D341Med (cell line): ENCODE measurements around the gene NTMT1.
"Not testable (repeated sequence)": the region's sequence is repeated elsewhere in the genome, so short reads cannot be mapped to it uniquely, and the experiment has no call there.

ENCODE experiments used
- DNase-seq: peaks from one replicate; pipeline ENCODE4 v3.0.0; 2012; ENCODE audit warnings: low spot score

The NTMT1 gene

DNA sequence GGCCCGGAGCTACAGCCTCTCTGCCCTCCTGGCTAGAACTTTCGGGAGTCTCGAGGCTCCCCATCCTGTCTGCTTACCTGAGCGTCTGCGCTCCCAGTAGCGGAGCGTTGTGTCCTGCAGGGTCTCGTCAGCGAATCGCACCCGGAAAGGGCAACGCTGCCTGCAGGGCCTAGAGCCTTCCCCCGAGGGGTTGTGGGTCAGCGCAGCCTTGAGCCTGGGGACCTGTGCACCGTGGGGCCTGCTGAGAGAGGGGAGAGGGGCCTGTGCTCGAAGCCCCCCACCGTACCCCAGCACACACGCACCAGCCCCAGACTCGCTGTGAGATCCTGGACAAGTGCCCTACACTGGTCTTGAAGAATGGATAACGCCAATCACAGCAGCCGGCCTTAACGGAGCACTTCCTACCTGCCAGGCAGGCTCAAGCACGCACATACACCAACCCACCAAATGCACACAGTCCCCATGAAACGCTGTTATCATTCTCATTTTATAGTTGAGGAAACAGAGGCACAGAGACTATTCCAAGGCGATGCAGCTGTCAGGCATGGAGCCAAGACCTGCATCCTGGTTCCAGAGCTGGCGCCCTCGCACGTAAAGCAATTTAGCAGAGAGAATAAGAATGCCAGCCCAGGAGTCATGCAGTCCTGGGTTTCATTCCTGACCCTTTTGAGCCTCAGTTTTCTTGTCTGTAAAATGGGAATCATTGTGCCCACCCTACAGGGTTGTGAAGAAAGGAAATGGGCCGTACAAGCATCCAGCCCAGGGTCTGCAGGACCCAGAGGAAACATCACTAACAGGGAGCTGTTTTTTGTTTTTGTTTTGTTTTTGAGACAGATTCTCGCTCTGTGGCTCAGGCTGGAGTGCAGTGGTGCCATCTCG is 10.3 kb upstream of the NTMT1 start:
- no peak for DNase-seq

DNA sequence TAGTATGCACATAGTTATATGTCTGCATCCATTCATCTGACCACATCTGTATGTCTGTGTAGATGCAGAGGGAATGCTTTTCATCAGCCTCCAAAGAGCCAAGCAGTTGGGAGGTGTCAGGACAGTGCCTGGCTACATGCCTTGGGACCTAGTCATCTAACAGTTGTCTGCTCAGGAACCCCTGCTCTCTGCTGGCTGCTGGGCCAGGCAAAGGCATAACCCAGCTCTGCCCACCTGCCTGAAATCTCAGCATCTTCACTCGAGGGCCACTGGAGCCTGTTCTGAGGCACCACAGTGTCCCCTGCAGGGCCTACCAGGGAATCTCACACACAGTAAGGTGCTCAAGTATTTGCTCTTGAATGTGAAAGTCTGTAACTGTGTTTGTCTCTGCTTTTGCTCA is 8.8 kb upstream of the NTMT1 start:
- peak; percentile 72 for DNase-seq

- DNase-seq: peak; percentile 76
Observed at GRCh38 chr9:129619787-129620668, 5.9 kb upstream of the NTMT1 start.

DNA sequence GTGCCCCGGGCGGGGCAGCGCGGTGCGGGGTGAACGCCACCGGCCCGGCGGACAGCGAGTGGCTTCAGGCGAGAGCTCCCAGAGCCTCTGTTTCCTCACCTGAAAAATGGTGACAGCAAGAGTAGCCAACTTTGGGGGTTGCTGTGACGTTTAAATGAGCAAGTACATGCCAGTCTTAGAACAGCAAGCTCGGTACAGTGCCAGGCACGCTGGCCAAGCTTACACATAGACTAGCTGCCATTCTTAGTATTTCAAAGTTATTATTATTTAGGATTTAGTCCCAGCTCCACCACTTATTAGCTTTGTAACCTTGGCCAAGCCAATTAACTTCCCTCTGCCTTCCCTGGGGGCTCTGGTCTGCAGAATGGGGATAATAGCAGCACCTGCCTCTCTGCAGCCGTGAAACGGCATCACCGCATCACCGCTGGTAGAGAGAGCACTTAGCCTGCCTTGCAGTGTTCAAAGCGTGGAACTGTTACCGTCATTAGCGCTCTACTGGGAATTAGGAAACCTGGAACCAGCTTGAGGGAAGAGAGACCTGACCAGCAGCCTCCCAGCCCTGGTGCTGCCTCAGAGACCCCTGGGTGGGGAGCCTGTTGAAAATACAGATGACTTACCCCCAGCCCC is 5.2 kb upstream of the NTMT1 start, which contains the start of gene C9orf50:
Gene C9orf50 (minus strand): TSS at position 433 of the 627 bp plus-strand sequence. CDS start 527 bp downstream, outside the sequence.
- DNase-seq: no peak

GRCh38 chr9:129623331-129623730 is 2.6 kb upstream of the NTMT1 start:
- no peak for DNase-seq

DNA sequence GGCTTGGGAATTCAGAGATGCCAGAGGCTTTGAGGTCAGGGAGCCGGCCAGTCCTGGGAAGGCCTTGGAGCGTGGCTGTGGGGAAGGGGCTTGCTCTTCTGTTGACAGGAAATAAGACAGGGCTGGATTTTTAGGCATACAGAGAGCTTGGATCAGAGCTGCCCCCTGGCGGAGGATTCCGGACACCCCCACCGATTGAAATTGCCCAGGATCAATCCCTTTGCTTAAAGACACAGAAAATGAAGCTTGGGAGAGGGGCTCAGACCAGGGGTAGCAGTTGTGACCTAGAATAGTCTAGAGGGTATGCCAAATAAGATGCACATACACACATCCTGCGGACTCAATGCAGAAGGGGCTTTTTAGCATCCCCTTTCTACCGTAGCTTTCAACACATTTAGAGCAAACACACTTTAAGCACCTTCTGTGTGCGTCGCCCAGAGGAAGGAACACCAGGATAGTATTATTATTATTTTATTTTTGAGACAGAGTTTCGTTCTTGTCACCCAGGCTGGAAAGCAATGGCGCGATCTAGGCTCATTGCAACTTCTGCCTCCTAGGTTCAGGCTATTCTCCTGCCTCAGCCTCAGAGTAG is 1.7 kb upstream of the NTMT1 start:
- DNase-seq: peak; percentile 78

- DNase-seq: no peak
Observed at GRCh38 chr9:129624947-129625346, 1.0 kb upstream of the NTMT1 start.

DNA sequence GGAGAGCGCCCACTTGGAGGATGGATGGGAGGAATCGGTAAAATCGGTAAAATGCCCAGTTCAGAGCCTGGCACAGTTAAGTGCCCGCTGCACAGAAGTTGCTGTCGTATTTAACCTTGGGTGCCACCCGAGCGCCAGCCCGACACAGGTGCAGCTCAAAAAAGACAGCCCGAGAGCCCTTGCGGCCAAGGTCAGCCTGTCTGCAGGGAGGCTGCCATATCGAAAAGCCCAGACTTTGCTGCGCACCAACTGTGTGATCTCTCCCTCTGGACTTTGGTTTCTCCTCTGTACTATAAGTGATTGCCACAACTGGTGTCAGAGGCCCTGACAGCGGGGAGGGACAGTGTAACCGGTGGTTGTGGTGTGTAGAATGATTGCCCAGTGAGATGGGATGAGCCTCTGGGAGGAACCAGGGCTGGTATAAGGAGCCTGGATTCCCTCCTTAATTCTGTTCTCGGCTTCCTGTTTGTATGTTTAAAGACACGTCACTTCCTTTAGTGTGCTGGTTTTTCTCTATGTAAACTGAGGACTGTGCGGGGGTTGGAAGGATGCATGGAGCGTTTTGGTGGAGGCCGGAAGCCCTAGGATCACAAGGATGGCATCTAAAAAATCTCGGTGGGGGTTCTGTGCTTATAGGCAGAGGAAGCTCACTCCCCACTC is 792 bp downstream of the NTMT1 start:
- DNase-seq: no peak

- DNase-seq: no peak
Observed at GRCh38 chr9:129627556-129628440, 1.8 kb downstream of the NTMT1 start.

GRCh38 chr9:129628709-129629108 is 2.7 kb downstream of the NTMT1 start:
- DNase-seq: no peak

- no peak for DNase-seq
Observed at GRCh38 chr9:129629251-129629820, 3.4 kb downstream of the NTMT1 start.

DNA sequence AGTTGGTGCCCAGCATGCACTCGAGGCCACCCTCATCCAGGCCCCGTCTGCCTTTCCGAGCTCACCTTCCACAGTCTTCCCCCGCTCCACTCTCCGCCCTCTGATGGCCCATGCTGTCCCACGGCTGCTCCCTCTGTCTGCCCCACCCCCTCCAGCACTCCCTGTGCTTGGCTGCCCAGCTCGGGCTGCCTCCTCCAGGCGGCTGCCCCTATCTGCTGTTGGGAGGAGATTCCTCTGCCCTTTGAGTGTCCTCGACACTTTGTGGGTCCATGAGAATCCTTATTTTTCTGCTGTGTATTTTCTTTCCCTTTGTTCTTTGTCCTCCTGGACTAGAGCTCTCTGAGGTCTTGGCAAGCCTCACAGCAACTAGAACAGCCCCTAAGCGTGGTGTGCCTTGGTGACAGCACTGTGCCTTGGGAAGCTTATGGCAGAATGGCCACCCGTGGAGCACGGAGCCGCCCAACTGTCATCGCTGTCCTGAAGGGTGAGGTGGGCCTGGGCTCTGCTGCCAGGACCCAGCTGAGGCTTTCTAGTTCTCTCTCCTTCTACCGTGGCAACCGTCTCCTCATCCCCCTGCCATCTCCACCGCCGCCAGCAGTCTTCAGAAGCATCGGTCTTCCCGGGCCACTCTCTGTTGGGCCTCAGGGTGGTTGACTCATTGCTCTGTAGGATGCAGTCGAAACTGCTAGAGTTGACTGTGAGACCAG is 5.2 kb downstream of the NTMT1 start:
- DNase-seq: no peak

DNA sequence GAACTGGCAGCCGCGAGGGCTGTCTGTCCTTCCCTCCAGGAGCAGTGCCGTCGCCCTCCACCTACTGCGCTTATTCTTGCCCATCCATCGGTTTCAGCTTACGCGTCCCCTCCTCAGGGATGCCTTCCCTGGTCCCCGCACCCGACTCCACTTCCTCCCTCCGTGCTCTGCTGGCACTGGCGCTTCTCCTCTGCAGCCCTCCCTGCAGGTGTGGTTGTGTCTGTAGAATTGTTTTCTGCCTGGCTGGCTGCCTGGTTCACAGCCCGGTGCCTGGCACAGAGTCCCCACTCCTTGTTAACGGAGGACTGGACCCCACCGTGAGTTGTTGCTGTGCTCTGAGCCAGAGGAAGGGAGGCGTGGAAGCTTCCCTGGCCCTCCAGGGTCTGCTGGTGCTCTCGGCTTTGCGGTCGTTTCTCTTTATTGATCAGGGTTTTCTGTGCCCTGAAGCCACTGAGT is 5.7 kb downstream of the NTMT1 start:
- DNase-seq: no peak

DNA sequence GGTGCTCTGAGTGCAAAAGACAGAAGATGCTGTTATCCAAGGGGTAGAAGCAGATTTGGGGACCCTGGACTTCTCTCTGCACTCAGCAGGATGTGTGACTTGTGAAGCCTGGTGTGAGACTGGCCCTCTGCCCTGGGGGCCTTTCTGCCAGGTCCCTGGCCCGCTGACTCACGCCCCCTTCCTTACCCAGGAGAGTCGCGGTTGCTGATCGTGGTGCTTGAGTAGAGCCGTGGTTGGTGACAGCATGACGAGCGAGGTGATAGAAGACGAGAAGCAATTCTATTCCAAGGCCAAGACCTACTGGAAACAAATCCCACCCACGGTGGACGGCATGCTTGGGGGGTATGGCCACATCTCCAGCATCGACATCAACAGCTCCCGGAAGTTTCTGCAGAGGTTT is 6.5 kb downstream of the NTMT1 start:
- no peak for DNase-seq

DNA sequence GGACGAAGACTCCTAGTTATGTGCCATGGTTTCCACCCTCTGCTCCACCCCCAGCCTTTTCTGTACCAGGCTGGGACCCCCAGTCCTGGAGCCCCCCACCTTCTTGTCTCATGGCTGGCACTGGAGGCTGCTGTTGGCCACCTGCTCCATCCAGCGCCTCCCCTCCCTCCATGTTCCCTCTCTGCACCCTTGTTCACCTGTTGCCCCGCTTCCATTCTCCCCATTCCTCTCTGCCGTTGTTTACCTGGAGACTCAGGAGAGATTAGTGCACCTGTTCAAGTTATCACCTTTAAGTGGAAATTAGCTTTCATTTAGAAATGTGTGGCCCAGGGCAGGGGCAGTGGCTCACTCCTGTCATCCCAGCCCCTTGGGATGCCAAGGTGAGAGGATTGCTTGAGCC is 7.2 kb downstream of the NTMT1 start:
- no peak for DNase-seq

DNA sequence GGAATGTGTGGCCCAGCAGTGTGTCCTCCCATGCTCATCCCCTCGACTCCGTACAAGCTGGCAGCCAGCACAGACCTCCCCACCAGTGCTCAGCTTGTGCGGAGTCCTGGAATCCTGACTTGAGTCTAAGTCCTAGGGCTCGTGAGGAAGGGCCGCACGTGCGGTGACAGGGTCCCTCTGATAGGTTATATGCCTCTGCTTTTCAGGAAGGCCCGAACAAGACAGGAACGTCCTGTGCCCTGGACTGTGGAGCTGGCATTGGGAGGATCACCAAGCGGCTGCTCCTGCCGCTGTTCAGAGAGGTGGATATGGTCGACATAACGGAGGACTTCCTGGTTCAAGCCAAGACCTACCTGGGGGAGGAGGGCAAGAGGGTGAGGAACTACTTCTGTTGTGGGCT is 7.9 kb downstream of the NTMT1 start:
- DNase-seq: no peak

DNA sequence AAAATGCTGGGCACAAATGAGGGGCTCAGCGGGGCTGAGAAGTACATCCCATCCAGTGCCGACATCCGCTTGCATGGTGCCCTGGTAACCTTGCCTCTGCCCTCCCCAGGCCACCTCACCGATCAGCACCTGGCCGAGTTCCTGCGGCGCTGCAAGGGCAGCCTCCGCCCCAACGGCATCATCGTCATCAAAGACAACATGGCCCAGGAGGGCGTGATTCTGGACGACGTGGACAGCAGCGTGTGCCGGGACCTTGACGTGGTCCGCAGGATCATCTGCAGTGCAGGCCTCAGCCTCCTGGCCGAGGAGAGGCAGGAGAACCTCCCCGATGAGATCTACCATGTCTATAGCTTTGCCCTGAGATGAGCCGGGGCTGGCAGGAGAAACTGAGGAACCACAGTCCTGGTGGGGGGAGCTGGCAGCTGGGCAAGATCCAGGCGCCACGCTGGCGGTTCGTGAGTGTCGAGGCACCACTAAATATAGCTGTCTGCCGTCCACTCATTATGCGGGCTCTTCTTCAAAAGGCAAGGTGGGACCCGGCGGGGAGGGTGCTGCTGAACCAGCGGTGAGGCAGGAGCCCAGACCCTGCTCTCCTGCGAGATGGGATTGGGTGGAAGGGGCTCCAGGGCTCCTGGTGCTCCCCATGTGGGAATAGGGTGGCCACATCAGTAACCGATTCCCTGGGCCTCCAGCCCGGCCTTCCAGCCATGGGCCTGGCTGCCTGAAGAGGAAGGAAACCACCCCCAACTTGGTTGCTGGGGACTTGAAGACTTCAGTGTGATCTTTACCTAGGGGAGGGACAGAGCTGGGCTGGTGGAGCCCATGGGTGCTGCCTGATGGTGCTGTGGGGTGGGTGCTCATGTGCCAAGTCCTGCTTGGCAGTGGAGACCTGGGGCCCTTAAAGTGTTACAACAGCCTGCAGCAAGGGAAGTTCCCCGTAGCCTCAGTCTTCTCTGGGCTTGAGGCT is 9.4 kb downstream of the NTMT1 start:
- DNase-seq: no peak

- DNase-seq: not testable (repeated sequence)
Observed at GRCh38 chr9:129636343-129636742, 10.4 kb downstream of the NTMT1 start.
